Embryonic facial prominence (tissue), 1 donor: ENCODE measurements around the gene PRR16.
"Not testable (repeated sequence)": the region's sequence is repeated elsewhere in the genome, so short reads cannot be mapped to it uniquely, and the experiment has no call there.

Experiments used
- DNase-seq: peaks from one replicate; pipeline ENCODE4 v3.0.0-alpha.2; 2016; ENCODE audit errors: extremely low spot score

The PRR16 gene

GRCh38 chr5:120655828-120656435 lies 191.8 kb downstream of the PRR16 start:
- DNase-seq = no peak

DNA sequence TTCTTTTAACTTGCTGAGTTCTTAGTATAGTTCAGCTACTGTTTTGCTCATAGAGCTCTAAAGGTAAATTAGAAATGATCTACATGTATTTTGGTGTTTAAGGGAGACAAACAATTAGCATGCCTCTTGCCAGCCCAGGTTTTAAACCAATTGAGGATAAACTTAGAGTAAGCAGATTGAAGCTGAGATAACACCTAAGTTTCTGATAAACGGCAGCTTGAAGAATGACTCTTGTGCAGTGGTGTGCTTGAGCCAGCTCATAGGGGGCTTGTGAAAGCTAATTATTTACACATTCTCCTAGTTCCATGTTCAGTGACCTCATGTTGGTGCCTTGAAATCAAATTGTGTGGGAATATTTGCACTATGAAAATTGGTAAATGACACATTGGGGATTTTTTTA lies 193.0 kb downstream of the PRR16 start:
- DNase-seq = no peak

DNA sequence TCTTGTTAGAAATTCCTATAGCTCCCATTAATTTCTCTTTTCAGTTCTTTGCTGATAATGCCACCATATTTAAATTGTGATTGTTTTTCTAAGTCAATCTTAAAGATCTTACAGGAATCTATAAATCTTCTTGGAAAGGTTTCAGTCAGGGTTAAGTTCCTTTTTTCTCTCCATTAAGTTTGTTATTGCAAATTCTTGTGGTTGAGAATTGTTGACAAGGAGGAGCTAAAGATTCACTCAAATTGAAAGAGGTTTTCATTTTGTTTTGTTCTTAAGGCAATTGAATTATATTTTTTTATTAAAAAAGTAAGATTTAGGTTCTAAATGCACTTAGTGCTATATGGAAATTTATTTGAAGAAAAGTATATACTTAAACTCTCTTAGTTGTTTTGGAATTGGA lies 213.4 kb downstream of the PRR16 start:
- no peak for DNase-seq

GRCh38 chr5:120678279-120678678 lies 214.2 kb downstream of the PRR16 start:
- DNase-seq = no peak

DNA sequence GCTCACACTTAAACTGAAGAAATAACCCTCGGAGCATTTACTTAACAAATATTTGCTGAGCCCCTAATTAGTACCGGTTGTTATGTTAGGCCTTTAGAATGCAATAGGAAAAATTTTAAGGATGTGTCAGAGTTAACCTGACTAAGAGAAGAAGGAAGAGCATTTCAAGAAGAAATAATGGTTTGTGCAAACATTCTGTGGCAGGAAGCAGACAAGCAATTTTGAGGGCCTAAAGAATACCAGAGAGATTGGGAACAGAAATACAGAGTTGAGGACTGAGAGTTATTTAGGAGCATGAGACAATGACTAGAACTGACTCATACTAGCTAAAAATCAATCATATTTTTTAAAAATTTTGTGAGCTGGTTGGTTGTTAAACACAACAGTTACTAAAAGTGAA lies 218.8 kb downstream of the PRR16 start:
- no peak for DNase-seq

GRCh38 chr5:120683580-120683979 lies 219.5 kb downstream of the PRR16 start:
- DNase-seq = no peak

- no peak for DNase-seq
Measured at GRCh38 chr5:120684213-120684612, 220.1 kb downstream of the PRR16 start.

GRCh38 chr5:120684749-120685415 lies 220.8 kb downstream of the PRR16 start:
- no peak for DNase-seq

- no peak for DNase-seq
Measured at GRCh38 chr5:120690621-120691407, 226.7 kb downstream of the PRR16 start.

GRCh38 chr5:120692325-120692724 lies 228.2 kb downstream of the PRR16 start:
- DNase-seq = no peak

- DNase-seq = no peak
Measured at GRCh38 chr5:120695368-120695880, 231.3 kb downstream of the PRR16 start.

DNA sequence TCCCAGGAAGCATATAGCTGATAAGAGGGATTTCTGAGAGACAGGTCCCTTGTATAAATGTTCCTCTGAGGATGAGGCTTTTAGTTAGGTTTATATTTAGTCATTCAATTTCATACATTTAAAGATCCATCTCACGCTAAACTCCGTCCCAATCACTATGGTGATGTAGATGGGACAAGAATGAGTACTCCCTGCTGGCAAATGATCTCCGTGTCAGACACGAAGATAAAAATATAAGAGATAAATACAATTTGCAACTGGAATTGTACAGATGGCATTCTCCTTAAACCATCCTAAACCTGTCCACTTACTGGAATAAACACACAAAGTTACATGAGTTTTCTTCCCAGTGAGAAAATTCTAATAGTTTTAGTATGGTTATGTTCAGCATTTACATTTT lies 233.0 kb downstream of the PRR16 start:
- no peak for DNase-seq

GRCh38 chr5:120697670-120698327 lies 233.7 kb downstream of the PRR16 start:
- not testable (repeated sequence) for DNase-seq

- DNase-seq = not testable (repeated sequence)
Measured at GRCh38 chr5:120700653-120701052, 236.6 kb downstream of the PRR16 start.

DNA sequence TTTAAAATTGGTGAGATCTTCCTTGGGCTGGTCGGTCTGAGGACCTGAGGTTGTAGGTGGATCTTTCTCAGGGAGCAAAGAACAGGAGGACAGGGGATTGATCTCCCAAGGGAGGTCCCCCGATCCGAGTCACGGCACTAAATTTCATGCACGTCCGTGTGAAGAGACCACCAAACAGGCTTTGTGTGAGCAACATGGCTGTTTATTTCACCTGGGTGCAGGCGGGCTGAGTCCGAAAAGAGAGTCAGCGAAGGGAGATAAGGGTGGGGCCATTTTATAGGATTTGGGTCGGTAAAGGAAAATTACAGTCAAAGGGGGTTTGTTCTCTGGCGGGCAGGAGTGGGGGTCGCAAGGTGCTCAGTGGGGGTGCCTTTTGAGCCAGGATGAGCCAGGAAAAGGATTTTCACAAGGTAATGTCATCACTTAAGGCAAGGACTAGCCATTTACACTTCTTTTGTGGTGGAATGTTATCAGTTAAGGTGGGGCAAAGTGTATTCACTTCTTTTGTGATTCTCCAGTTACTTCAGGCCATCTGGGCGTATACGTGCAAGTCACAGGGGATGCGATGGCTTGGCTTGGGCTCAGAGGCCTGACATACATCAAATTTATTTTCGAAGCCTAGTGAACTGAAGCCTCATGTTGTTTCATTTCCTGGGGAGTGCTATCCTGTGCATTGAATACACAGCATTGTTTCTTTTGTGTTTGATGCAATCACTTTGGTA lies 238.9 kb downstream of the PRR16 start:
- not testable (repeated sequence) for DNase-seq

- DNase-seq = no peak
Measured at GRCh38 chr5:120703918-120704587, 240.0 kb downstream of the PRR16 start.

GRCh38 chr5:120706877-120707276 lies 242.8 kb downstream of the PRR16 start:
- no peak for DNase-seq

DNA sequence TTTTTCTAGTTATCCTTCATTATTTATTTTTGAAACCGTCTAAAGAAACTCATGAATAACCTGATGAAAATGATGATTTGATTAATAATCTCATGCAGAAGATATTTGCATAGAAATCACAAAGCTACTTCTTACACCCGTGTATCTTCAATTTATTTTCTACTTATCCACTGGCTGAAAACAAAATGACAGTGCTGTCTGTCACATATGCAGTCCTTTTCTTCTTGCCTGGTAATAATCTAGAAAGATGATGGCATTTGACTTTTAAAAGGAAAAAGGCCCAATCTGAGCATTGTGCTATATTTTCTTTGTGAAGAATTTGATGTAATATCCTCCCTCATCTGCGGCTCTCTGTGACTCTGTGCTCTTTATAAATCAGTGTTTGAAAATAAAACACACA lies 253.3 kb downstream of the PRR16 start:
- DNase-seq = no peak

GRCh38 chr5:120730214-120730613 lies 266.1 kb downstream of the PRR16 start:
- DNase-seq = no peak

DNA sequence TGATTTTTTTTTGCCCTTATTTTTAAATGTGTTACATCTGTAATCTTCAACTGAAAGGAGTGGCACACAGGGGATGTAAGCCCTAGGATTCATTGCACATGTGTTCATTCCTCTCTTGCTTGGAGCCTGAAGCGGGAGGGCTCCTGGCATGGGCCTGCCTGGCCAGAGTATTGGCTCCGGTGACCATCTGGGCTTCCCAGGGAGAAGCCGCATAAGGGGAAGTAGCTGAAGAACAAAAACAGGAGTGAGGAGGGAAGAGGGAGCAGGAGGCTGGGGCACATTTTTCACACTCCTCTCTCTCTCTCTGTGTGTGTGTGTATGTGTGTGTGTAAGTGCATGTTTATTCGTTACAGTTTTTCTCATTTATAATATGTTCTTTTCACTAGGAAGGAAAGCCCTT lies 269.9 kb downstream of the PRR16 start:
- DNase-seq = no peak

DNA sequence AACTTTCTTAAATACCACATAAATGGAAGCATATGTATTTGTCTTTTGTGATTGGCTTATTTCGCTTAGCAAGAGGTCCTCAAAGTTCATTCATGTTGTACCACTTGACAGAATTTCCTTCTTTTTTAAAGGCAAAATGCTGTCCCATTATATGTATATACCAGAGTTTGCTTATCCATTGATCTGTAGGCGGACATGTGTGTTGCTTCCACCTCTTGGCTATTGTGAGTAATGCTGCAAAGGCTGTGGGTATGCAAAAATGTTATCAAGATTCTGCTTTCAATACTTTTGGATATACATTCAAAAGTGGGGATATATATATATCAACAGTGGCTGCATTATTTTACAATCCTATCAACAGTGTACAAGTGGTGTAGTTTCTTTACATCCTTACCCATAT lies 271.0 kb downstream of the PRR16 start:
- no peak for DNase-seq
